AG09319 (cell line): ENCODE results near the gene STAB1.

ENCODE experiments used
- DNase-seq: peaks from one replicate; pipeline ENCODE4 v3.0.0-alpha.2; 2010; ENCODE audit warnings: low read depth; ENCODE audit errors: extremely low read depth
- TF ChIP-seq, protein P1 (sequence below): IDR thresholded peaks from 2 replicates; pipeline ENCODE4 v1.5.1; 2011; ENCODE audit warnings: low read depth, mild to moderate bottlenecking, inconsistent platforms, low read length, moderate library complexity

STAB1 gene

GRCh38 chr3:52455283-52456168 lies 39.6 kb upstream of the STAB1 start, which contains the start of gene NISCH:
NISCH (plus strand) TSS chr3:52455604; CDS start chr3:52455642, 38 bp downstream.
- DNase-seq = no peak
- TF ChIP-seq, protein P1, sequence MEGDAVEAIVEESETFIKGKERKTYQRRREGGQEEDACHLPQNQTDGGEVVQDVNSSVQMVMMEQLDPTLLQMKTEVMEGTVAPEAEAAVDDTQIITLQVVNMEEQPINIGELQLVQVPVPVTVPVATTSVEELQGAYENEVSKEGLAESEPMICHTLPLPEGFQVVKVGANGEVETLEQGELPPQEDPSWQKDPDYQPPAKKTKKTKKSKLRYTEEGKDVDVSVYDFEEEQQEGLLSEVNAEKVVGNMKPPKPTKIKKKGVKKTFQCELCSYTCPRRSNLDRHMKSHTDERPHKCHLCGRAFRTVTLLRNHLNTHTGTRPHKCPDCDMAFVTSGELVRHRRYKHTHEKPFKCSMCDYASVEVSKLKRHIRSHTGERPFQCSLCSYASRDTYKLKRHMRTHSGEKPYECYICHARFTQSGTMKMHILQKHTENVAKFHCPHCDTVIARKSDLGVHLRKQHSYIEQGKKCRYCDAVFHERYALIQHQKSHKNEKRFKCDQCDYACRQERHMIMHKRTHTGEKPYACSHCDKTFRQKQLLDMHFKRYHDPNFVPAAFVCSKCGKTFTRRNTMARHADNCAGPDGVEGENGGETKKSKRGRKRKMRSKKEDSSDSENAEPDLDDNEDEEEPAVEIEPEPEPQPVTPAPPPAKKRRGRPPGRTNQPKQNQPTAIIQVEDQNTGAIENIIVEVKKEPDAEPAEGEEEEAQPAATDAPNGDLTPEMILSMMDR = no peak

GRCh38 chr3:52456169-52456799 lies 38.9 kb upstream of the STAB1 start:
- TF ChIP-seq, protein P1 = no peak
- no peak for DNase-seq

DNA sequence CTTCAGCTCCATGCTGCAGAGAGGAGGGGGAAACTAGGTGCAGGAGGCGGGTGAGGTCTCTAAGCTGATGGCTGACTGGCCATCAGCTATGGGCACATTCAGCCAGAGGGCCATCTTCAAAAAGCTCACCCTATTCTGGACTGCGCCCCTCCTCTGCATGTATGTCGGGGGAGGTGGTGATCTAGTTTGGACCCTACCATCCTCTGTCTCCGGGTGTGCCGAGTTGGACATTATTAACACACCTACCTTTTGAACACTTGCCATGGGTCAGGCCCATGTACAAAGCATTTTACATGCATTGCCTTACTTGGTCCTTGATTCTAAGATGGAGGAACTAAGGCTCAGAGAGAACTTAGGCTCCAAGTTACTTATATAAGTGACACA lies 38.3 kb upstream of the STAB1 start:
- TF ChIP-seq, protein P1 = no peak
- DNase-seq = no peak

GRCh38 chr3:52458031-52458760 lies 36.9 kb upstream of the STAB1 start:
- TF ChIP-seq, protein P1 = no peak
- DNase-seq = no peak

DNA sequence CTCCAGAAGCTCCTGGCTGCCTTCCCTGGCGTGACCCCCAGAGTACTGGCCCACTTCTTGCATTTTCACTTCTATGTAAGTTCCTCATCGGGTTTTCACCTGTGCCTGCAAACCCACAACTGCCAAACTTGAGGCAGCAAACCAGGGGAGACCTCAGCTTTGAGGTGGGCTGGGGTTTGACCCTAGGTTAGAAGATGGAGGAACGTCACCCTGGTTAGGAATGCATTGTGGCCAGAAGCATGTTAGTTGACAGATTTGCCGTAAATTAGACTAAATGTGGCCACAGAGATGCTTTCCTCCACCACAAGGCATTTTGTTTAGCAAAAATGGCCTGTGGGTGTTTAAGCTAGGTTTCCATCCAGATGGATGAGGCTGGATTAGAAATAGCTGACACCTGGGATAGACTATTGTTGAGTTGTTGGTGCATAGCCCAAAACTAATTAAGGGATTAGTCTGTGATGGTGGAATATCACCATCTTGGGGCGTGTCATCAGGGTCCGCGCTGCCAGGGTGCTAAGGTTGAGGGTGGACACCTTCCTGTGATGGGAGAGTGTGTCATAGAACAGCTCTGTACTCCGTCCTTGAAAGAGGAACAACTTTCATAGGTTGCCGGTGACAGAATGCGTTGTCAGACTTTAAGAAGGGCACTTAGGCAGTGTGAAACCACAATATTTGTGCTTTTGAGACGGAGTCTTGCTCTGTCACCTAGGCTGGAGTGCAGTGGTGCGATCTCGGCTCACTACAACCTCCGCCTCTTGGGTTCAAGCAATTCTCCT lies 36.2 kb upstream of the STAB1 start:
- TF ChIP-seq, protein P1 = no peak
- DNase-seq = no peak

DNA sequence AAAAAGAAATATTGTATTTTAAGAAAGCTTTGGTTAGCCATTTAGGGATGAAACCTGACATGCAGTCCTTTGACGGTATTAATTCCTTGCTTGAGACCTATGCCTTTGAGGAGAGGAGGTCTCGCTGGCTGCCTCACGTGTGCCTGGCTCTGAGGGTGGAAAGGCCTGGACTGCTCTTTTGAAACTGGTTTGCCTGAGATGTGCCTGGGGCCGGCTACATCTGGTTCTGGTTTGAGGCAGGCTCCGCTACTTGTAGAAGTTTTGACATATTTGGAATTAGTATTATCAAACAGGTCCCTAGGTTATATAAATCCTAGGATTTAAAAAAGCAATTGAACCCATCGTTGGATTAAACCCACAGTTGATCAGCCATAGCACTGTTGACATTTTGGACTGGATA lies 33.3 kb upstream of the STAB1 start:
- DNase-seq = no peak
- TF ChIP-seq, protein P1 = no peak
